T-helper 2 cell treated with Interferon-gamma antibody and Interleukin-4, amounts not matched to agents 100 ng/mL and 5 ng/mL, for 36 hours (primary cell): ENCODE results near the gene CRYBB2. TPM values are rescaled to one million over a fixed set of nuclear protein-coding genes. Genes with fewer than 3 reads are reported as not detected.
"Not testable (repeated sequence)": the region's sequence is repeated elsewhere in the genome, so short reads cannot be mapped to it uniquely, and the experiment has no call there.

Experiments used
- intact Hi-C: fragments of 100-400 bp; cut with micrococcal nuclease; formaldehyde crosslinking; loops from one replicate; pipeline ENCODE4 v1.15.1; 2023
- total RNA-seq: library from RNA; stranded (reverse); gene quantifications from 2 replicates; pipeline ENCODE4 v1.2.3, GENCODE V29; 2022

Gene CRYBB2
- total RNA-seq, 1 donor from 2014 or later = not detected

DNA sequence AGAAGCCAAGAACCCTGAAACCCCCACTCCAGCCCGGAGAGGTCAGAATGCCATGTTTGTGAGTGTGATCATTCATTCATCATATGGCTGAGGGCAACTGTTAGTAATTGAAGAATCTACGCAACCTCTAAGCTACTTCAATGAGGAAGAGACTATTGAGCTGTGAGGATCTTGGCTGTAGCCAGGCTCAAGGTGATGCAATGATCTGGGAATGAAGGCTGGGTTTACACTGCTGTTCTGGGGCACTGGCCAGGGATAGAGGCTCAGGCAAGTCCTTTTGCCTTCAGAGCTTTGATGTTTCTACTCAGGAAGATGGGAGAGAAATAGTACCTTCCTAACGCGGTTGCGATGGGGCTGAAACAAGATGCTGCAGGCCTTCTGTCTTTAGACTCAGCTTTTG, 12.9 kb downstream of the CRYBB2 start:
- intact Hi-C loops = loop anchor here (10.0 kb wide), 1 partner anchor 542 kb away; no protein-coding TSS in a partner anchor

DNA sequence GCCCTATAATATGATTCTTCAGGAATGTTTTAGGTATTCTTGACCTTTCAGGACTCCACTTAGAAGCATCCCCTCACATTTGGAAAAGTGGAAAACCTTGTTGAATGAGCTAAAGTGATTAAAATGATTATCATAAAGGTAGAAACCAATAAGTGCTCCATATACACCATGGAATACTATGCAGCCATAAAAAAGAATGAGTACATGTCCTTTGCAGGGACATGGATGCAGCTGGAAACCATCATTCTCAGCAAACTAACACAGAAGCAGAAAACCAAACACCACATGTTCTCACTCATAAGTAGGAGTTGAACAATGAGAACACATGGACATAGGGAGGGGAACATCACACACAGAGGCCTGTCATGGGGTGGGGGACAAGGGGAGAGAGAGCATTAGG, 14.3 kb downstream of the CRYBB2 start:
- intact Hi-C loops = loop anchor here (10.0 kb wide), 1 partner anchor 541 kb away; no protein-coding TSS in a partner anchor

DNA sequence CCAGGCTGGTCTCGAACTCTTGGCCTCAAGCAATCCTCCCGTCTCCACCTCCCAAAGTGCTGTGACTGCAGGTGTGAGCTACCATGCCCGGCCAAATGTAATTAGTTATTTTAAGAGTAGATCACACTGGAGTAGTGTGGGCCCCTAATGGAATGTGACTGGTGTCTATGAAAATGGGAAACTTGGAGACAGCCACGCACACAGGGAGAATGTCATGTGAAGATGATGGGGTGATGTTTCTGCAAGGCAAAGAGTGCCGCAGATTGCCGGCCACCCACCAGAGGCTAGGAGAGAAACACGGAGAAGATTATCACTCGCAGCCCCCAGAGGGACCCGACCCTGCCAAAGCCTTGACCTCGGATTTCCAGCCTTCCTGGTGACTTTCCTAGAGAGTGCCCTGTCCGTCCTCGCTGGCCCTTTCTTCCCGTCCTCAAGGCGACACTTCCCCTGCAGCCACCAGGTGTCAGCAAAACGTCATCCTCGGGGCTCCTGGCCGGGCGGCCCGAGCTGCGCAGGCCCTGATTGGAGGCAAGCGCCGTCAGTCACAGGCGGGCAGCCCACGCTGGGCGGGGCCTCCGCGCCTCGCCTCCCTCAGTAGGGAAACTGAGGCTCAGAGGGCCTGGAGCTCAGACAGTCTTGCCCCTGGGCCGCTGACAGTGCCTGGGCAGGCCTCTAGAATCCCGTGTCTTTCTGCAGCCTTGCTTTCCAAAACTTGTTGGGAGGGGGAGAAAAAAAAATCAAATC, 16.3 kb downstream of the CRYBB2 start:
- intact Hi-C loops = loop anchor here (10.0 kb wide), 1 partner anchor 539 kb away; no protein-coding TSS in a partner anchor

DNA sequence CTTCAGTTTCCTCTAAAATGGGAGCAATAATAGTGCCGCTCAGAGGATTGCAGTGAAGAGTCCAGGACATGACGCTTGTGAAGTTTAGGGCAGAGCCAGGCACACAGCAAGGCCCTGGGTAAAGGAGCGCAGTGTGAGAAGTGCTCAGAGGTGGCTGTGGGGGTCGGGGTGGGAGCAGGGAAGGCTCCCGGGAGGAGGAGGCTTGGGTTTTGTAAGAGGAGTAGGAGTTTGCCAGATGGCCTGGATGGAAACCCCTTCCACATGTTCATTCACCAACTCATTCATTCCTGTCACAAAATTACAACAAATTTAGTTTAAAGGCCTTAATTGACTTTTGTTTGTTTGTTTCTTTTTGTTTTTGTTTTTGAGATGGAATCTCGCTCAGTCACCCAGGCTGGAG, 17.0 kb downstream of the CRYBB2 start:
- intact Hi-C loops = loop anchor here (10.0 kb wide), 1 partner anchor 538 kb away; no protein-coding TSS in a partner anchor

DNA sequence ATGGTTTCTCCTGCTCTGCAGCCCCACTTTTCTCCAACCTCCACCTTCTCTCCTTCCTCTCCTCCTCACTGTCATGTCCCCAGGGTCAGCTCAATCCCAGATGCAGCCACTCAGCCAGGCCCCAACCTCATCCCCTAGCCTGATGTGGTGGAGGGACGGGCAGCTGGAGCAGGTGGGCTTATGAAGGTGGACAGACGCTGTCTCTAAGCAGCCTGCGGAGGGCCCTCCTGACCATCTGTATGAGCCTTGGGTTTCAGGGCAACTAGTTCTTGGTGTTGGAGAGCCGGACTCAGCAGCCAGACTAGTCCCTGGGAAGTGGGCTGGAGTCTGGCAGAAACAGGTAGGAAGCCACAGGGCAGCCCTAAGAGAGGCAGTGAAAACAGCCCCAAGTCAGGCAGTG, 18.1 kb downstream of the CRYBB2 start:
- intact Hi-C loops = loop anchor here (10.0 kb wide), 1 partner anchor 537 kb away; no protein-coding TSS in a partner anchor

DNA sequence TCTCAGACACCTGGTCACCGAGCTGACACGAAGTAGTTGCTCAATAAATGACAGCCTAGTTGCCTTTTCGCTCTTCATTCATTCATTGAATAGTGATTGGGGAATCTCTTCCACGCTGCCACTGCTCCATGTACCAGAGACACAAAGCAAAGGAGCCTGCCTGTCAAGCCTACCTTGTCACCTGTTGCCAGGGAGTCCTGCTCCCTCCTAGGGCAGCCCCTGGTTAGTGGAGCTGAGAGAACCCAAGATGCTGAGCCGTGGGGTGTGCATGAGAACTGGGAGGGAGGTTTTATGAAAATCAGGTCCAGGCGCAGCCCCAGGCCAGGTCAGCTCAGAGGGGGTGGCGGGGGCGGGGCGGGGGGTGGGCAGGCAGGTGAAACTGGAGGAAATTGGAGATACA, 18.6 kb downstream of the CRYBB2 start:
- intact Hi-C loops = loop anchor here (10.0 kb wide), 1 partner anchor 537 kb away; no protein-coding TSS in a partner anchor

DNA sequence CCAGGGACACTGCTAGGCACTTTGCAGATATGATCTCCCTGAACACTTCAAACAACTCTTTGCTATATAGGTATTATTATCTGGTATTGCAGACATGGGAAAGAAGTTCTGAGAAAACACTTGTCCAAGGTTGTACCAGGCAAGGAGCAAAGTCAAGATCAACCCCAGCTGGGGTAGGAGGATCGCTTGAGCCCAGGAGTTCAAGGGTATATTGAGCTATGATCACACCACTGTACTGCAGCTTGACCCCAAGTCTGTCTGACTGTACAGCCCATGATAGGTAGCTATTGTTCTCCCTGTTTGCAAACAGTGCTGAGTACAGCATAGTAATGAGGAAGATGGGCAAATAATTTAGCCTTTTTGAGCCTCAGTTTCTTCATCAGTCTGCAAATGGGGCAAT, 35.7 kb downstream of the CRYBB2 start:
- intact Hi-C loops = not testable (repeated sequence)

DNA sequence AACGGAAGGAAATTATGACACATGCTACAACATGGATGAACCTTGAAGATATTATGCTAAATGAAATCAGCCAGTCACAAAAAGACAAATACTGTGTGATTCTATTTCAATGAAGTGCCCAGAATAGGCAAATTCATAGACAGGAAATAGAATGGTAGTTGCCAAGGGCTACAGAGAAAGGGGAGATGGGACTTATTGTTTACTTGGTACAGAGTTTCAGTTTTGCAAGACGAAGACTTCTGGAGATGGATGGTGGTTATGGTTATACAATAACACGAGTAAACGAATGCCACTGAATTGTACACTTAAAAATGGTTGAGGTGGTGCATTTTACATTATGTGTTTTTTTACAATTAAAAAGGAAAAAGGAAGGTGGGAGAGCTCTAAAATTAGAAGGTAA, 48.1 kb downstream of the CRYBB2 start:
- intact Hi-C loops = not testable (repeated sequence)

DNA sequence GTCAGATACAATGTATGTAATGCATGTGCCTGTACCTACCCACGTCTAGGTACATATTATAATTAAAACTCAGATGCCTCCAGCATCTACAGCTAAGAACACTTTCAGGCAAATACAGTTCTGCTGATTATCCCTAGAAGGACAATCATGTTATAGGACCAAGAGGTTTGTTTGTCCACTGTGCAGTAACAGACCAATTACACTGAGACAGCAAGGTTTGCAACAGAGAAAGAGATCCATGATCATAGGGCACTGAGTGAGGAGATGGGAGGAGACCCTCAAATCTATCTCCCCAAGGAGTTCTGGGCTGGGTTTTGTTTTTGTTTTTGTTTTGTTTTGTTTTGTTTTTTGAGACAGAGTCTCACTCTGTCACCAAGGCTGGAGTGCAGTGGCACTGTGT, 49.5 kb downstream of the CRYBB2 start:
- intact Hi-C loops = not testable (repeated sequence)

DNA sequence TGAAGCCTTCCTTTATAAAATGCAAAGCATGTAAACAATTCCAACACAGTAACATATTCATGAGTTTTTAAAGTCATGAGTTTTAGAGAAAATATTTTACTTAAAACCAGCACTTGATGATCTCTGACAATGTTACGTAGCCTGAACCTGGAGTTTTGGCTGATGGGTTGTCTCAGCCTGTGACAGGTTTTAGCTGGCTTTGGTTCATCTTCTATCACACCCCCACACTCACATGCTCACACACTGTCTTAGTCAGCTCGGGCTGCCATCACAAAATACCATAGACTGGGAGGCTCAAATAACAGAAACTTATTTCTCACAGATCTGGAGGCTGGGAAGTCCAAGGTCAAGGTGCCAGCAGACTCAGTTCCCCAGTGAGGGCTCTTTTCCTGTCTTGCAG, 50.6 kb downstream of the CRYBB2 start:
- intact Hi-C loops = not testable (repeated sequence)

DNA sequence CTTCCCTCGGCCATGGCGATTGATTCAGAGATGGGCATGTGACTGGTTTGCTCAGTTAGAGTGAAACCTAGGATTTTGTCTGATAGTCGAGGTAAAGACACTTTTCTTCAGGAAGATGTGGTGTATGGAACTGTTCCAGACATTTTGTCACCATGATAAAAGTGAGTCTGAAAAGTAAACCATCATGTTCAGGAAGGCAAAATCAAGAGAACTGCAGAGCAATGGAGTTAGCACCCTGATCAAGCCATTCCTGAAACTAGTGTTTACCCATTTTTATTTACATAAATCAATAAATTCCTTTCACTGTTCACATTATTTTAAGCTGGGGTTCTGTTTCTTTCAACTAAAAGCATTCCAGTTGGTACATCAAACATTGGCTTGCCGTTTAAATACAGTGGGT, 53.8 kb downstream of the CRYBB2 start:
- intact Hi-C loops = not testable (repeated sequence)

DNA sequence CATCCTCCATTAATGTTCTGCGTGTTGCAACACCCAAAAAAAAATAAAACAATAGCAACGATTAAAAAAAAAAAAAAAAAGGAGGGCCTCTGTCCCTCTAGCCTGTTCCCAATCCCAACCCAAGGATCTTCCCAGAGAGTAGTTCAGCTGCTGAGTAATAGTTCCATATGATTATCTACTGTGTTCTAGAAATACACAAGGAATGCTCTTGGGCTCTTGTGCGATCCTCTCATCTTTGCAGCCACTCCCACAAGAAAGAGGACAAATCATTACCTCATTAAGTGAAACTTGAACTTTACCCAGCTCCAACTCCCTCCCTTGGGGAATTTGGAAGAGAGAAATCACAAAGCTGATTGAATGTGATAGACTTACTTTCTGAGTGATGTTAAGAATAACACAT, 54.5 kb downstream of the CRYBB2 start:
- intact Hi-C loops = not testable (repeated sequence)

DNA sequence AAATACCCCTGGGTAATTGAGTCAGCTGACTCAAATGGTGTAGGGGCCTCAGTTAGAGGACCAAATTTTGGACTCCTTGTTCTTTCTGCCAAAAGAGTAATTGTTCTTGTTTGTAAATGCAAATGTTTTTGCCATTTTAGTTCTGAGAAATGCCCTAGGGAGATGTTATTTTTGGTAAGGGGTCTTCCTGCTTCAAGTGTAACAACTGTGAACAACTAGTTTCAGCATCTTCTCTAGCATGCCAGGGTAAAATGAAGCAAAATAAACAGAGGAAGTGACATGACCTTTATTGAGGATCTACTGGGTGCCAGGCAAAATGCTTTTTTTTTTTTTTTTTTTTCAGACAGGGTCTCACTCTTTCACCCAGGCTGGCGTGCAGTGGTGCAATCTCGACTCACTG, 60.7 kb downstream of the CRYBB2 start:
- intact Hi-C loops = not testable (repeated sequence)

Other genes starting within 250 kb of the CRYBB2 start
- 0.32 and 0.34 TPM in 2 replicates for gene CRYBB3, start 19.8 kb upstream of the CRYBB2 start, total RNA-seq